Gastrocnemius medialis (tissue), 4 donors: ENCODE data around the gene ZBED5.

Source experiments
- CTCF ChIP-seq, 5 experiments: fragments of 450-650 bp in 3 of 5; fragments of 200-600 bp in 2 of 5; sonication (generic) in 2 of 5; IDR thresholded peaks in 4 of 5; conservative IDR thresholded peaks in 1 of 5; 1 replicate in 4 of 5; 2 replicates in 1 of 5; pipeline ENCODE4 v1.5.1; 2016 to 2019; ENCODE audit warnings: antibody characterized with exemption in 5 of 5, mild to moderate bottlenecking in 3 of 5, moderate library complexity in 3 of 5
- POLR2A ChIP-seq, 2 donors: fragments of 450-650 bp; IDR thresholded peaks; one replicate each; pipeline ENCODE4 v1.6.1; 2017; ENCODE audit warnings: antibody characterized with exemption in 2 of 2, mild to moderate bottlenecking in 2 of 2, moderate library complexity in 2 of 2

DNA sequence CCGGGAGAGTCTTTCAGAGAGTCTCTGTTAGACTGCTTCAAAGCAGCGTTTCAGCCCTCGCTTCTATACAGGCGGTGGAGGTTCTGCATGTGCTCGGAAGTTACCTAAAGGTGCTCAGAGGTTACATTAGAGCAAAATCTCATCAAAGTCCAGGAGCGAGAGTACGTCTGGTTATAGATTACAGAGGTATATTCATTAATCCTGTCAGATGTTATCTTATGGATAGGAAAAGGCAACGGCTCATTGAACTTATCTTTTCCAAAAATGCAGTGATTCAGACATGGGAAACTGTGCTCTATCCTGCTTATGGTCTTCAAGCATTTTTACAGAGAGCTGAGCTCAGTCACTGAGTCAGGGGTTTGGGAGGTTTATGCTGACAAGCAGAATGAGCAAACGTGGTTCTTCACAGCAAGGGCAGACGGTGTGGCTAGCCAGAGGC, 9.1 kb upstream of the ZBED5 start:
- TF ChIP-seq CTCF (IDR thresholded peaks at IDR 0.05 in 4 of 5, conservative IDR thresholded peaks at IDR 0.05 in 1 of 5) (no peak), POLR2A (IDR thresholded peaks at IDR 0.05) (no peak)
